Pons (tissue), 1 donor: ENCODE measurements around the gene MTMR3.

ENCODE experiments used
- DNase-seq: peaks from one replicate; pipeline ENCODE4 v3.0.0-alpha.2; 2016; ENCODE audit warnings: low spot score

MTMR3 gene

GRCh38 chr22:30004101-30004500 lies 121.1 kb downstream of the MTMR3 start:
- no peak for DNase-seq

DNA sequence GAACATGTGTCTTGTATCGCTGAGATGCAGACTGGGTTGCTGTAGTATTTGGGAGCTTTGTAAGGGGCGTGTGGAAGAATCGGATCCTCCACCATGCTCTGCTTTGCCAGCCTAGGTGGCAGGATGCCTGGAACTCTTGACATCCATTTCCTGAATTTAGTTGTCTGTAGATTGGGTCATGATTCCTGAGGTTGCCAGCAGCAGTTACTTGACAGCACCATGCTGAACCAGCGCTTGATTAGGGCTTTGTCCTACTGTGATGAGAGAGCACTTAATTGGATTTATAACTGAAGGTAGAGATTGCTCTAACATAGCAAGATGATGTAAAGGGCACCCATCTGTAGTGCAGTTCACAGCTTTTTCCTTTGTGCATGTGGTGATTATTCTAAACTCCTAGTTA lies 121.7 kb downstream of the MTMR3 start:
- no peak for DNase-seq

- DNase-seq, result peak; percentile 88
These were observed 122.4 kb downstream of the MTMR3 start for GRCh38 chr22:30005213-30005857.

GRCh38 chr22:30007361-30007760 lies 124.4 kb downstream of the MTMR3 start:
- no peak for DNase-seq

GRCh38 chr22:30008401-30008800 lies 125.4 kb downstream of the MTMR3 start:
- DNase-seq, result no peak

- no peak for DNase-seq
These were observed 126.5 kb downstream of the MTMR3 start for GRCh38 chr22:30009478-30009877.

DNA sequence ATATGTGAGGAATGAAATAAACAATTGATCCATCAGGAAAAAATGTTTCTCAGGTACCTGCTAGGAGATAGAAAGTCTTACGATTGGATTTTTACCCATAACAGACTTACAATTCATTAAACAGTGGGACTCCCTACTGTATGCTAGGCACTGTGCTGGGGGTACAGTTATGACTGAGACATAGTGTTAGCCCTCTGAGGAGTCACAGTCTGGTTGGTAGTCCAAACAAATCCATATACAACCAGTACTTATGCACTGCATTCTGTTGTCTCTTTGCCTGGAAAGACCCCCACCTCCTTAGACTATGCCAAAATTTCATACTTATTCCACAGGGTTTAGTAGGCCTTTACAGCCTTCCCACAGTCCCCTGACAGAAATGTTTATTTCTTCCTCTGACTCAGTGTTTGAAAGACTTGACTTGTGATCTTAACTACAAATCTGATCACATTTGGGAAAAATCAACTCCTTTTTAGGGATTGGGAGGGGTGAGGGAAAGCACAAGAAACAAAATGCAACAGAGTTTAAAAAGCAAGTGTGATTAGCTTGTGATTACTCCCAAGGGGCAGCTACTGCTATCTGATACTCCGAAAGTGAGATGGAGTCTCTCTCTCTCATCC lies 127.9 kb downstream of the MTMR3 start:
- DNase-seq, result no peak

DNA sequence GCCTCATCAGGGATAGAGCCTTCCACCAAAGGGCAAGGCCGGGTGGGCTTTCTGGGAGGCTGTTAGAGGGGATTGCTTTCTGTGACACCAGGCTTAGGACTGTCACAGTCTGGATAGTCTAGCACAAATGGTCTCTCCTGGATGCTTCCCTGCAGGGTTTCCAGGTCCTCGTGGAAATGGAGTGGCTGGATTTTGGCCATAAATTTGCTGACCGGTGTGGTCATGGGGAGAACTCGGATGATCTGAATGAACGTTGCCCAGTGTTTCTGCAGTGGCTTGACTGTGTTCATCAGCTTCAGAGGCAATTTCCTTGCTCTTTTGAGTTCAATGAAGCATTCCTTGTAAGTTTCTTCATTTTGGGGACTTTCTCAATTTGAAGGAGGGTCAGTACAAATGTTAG lies 130.2 kb downstream of the MTMR3 start:
- DNase-seq, result no peak

GRCh38 chr22:30014244-30014643 lies 131.3 kb downstream of the MTMR3 start:
- DNase-seq, result no peak

- DNase-seq, result no peak
These were observed 132.3 kb downstream of the MTMR3 start for GRCh38 chr22:30015229-30015797.

DNA sequence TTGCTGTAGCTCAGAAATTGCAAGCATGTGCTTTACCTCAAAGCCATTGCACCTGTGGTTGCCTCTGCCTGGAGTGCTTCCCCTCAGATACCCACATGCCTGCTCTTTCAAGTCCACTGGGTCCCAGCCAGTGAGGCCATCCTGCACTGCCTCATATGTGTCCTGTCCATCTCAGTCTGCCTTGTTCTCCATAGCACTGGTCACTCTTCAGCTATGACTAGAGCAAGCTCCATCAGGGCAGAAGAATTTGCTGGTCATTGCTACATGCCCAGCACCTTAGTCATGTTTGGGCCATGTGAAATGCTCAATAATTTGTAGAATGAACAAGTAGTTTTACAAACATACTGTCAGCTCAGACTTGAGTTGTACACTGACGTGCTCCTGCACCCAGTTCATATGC lies 132.9 kb downstream of the MTMR3 start:
- DNase-seq, result no peak

DNA sequence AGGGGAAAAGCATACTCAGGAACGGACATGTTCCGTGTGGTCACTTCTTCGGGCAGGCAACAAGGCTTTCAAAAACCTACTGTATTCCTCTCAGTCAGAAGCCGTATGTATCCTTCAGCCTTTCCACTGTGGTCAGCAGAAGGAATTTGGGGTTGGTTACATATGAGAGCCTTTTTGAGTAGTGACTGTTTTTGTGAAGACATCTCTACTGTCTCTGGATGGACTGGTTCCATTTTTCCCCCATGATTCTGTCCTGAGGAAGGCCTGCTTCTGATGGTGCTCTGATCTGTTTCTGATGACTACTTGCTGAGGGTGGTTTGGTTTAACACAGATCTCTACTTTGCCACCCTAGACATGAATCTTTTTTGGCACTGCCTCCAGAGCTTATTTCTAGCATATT lies 133.6 kb downstream of the MTMR3 start:
- no peak for DNase-seq

DNA sequence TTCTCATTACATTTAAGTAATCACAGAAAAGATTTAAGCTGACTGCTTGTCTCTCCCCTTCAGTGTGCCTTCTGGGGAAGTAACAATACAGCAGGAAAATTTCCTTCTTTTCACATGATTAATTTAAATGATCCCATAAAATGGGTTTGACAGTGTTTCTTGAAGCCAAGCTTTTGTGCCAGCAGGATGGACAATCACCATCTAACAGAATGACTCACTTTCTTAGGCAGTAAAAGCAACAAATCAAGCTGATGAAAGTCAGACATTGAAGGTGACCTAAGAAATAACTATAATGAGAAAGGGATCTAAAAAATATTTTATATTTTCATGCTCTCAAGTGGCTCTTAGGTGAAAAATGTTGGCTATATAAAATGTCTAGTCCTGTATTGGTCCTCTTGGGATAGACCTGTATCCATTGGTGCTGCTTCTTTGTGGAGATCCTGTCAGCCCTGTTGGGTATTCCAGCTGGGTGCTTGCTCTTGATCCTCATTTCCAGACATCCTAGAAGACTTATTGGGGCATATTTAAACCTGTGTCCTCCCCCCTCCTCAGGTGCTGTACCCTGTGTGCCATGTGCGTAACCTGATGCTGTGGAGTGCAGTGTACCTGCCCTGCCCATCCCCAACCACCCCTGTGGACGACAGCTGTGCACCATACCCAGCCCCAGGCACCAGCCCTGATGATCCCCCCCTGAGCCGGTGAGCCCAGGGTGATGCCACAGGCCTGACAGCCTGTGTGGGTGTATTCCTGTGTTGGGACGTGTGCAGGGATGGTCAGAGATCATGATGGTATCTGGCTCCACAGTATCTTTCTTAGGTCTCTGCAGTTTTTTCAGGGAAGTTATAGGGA lies 134.6 kb downstream of the MTMR3 start:
- no peak for DNase-seq

GRCh38 chr22:30020511-30020910 lies 137.5 kb downstream of the MTMR3 start:
- no peak for DNase-seq

DNA sequence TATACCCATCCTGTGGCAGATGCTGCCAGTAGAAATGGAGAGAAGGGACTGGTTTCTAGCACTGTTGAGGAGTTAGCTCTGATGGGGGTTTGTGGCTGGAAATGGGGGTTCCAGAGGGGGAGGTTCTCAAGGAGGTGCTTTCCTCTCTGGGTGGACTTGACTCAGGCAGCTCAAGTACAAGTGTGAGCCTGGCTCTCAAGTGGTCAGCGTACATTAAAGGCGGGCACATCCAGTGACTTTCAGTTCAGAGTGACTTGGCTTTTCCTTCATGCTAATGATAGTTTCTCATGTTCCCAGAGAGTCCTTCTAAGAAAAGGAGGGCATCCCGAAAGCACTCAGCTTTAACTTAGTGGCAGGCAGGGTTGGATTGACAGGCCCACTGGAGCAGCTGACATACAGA lies 138.4 kb downstream of the MTMR3 start:
- no peak for DNase-seq

GRCh38 chr22:30021881-30022619 lies 139.1 kb downstream of the MTMR3 start:
- DNase-seq, result no peak

- DNase-seq, result no peak
These were observed 140.2 kb downstream of the MTMR3 start for GRCh38 chr22:30023099-30023660.

GRCh38 chr22:30024231-30024630 lies 141.3 kb downstream of the MTMR3 start:
- DNase-seq, result no peak

- DNase-seq, result no peak
These were observed 142.2 kb downstream of the MTMR3 start for GRCh38 chr22:30025221-30025620.

- no peak for DNase-seq
These were observed 143.8 kb downstream of the MTMR3 start for GRCh38 chr22:30026756-30027155.

- DNase-seq, result no peak
These were observed 144.2 kb downstream of the MTMR3 start for GRCh38 chr22:30027169-30027568.

- no peak for DNase-seq
These were observed 144.8 kb downstream of the MTMR3 start for GRCh38 chr22:30027791-30028190.
